Peyer's patch (tissue), 4 donors: ENCODE measurements around the gene HOXC5. TPM values are rescaled to one million over a fixed set of nuclear protein-coding genes. Genes with fewer than 3 reads are reported as not detected.

Source experiments
- DNase-seq, 3 donors: peaks; one replicate each; pipeline ENCODE4 v3.0.0-alpha.2; 2017 to 2019
- H3K27ac ChIP-seq, 4 donors: fragments of 200-600 bp; sonication (generic); one replicate each; pipeline ENCODE4 v1.5.1; 2016 to 2019
- H3K27me3 ChIP-seq, 2 donors: fragments of 200-600 bp; sonication (generic); one replicate each; pipeline ENCODE4 v1.5.1; 2019
- H3K36me3 ChIP-seq, 3 donors: fragments of 200-600 bp; sonication (generic); one replicate each; pipeline ENCODE4 v1.5.1; 2016 to 2019
- H3K4me1 ChIP-seq, 4 donors: fragments of 200-600 bp; sonication (generic); one replicate each; pipeline ENCODE4 v1.5.1; 2016 to 2019
- H3K4me3 ChIP-seq, 4 donors: fragments of 200-600 bp; sonication (generic); 1 replicate in 3 of 4; 2 replicates in 1 of 4; pipeline ENCODE4 v1.5.1; 2016 to 2019; ENCODE audit warnings: mild to moderate bottlenecking in 1 of 4
- H3K9me3 ChIP-seq, 4 donors: fragments of 200-600 bp; sonication (generic); one replicate each; pipeline ENCODE4 v1.5.1; 2016 to 2019; ENCODE audit warnings: mild to moderate bottlenecking in 1 of 4
- POLR2A ChIP-seq, 2 donors: fragments of 450-650 bp; IDR thresholded peaks; one replicate each; pipeline ENCODE4 v1.5.1; 2017; ENCODE audit warnings: antibody characterized with exemption in 2 of 2, mild to moderate bottlenecking in 2 of 2, moderate library complexity in 2 of 2
- total RNA-seq, 4 donors: library from RNA; depleted of rRNA; stranded (reverse); fragments of >200 nt; gene quantifications; one replicate each; pipeline ENCODE4 v1.1.0, GENCODE V29; 2016
- TF ChIP-seq, protein P1 (sequence below), 6 experiments: fragments of 450-650 bp in 4 of 6; fragments of 200-600 bp in 2 of 6; sonication (generic) in 1 of 6; IDR thresholded peaks; one replicate each; pipeline ENCODE4 v1.5.1; 2017 to 2019; ENCODE audit warnings: antibody characterized with exemption in 6 of 6, mild to moderate bottlenecking in 3 of 6, moderate library complexity in 1 of 6

Gene HOXC5
- total RNA-seq, 4 donors from 2014 or later = not detected

GRCh38 chr12:54006559-54007220 lies 26.2 kb upstream of the HOXC5 start:
- peaks cover 0 to 24% (median 6%) of the 10 kb centered on the region in 4 donors for H3K4me1 ChIP-seq
- no peaks in the 10 kb centered on the region for H3K9me3 ChIP-seq
- TF ChIP-seq, protein P1, sequence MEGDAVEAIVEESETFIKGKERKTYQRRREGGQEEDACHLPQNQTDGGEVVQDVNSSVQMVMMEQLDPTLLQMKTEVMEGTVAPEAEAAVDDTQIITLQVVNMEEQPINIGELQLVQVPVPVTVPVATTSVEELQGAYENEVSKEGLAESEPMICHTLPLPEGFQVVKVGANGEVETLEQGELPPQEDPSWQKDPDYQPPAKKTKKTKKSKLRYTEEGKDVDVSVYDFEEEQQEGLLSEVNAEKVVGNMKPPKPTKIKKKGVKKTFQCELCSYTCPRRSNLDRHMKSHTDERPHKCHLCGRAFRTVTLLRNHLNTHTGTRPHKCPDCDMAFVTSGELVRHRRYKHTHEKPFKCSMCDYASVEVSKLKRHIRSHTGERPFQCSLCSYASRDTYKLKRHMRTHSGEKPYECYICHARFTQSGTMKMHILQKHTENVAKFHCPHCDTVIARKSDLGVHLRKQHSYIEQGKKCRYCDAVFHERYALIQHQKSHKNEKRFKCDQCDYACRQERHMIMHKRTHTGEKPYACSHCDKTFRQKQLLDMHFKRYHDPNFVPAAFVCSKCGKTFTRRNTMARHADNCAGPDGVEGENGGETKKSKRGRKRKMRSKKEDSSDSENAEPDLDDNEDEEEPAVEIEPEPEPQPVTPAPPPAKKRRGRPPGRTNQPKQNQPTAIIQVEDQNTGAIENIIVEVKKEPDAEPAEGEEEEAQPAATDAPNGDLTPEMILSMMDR (IDR thresholded peaks at IDR 0.05) = no peak
- no peak for TF ChIP-seq POLR2A (IDR thresholded peaks at IDR 0.05)
- peak overlapping the region; percentile 13 to 52 (median 46) for H3K4me3 ChIP-seq
- peak overlapping the region; percentile 1 to 83 (median 67) for H3K27ac ChIP-seq
- DNase-seq = no peak
- H3K36me3 ChIP-seq = no peaks in the 10 kb centered on the region
- H3K27me3 ChIP-seq = peaks cover 0 to 40% of the 10 kb centered on the region in 2 donors

DNA sequence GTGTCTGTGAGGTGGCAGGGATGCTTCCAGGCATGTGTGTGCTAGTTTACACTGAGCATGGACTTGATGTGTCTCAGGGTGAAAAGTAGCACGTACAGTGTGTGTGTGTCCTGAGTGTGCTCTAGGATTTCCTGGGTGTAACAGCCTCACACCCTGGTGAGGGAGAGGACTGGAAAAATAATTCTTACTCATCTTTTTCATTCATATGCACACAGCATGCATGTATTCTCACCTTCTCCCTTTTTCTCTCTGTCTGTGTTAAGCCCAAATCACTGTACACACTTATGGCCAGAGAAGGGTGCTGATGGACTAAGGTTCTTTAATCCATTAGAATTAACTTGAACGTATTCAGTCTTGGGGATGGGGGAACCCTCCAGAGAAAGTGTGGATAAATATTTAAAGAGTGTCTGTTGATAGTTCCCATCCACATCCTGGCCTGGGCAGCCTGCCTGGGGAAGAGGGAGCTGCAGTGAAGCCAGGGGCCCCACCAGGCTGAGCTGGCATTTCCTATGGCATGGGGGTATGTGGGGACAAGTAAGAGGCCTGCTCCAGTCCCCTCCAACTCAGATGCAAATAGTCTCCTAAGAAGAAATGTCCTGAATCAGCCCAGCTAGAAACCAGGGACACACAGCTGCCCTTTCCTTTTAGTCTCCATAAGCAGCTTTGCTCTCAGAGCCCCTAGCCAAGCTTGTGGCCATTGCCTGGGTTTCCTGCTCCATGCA lies 25.2 kb upstream of the HOXC5 start:
- H3K4me1 ChIP-seq = peaks cover 0 to 28% (median 6%) of the 10 kb centered on the region in 4 donors
- no peaks in the 10 kb centered on the region for H3K36me3 ChIP-seq
- TF ChIP-seq, protein P1 (IDR thresholded peaks at IDR 0.05) = no peak
- TF ChIP-seq POLR2A (IDR thresholded peaks at IDR 0.05) = no peak
- peaks cover 0 to 32% of the 10 kb centered on the region in 2 donors for H3K27me3 ChIP-seq
- H3K9me3 ChIP-seq = no peaks in the 10 kb centered on the region
- H3K27ac ChIP-seq = peak overlapping the region in 3 of 4 donors; percentile 27 to 85 (median 51)
- no peak for DNase-seq
- H3K4me3 ChIP-seq = no peak overlapping the region

DNA sequence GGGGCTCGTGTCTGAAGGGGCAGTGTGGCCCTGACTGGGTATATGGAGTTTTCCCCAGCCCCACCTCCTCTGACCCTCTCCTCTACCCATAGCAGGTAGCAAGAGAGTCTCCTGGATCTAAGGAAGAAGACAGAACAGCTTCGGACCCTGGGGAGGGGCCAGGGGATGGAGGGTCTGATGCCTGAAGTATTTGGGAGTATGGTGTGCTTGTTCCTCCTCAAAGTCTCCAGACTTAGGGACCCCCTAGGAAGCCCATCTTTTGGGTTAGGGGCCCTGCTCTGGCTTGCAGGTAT lies 24.6 kb upstream of the HOXC5 start:
- Histone ChIP-seq H3K27me3 (peaks cover 0 to 32% of the 10 kb centered on the region in 2 donors), H3K27ac (peak overlapping the region in 3 of 4 donors; percentile 27 to 85 (median 83)), H3K4me3 (peak overlapping the region in 1 of 4 donors; percentile 49), H3K9me3 (no peaks in the 10 kb centered on the region), H3K36me3 (no peaks in the 10 kb centered on the region), H3K4me1 (peaks cover 0 to 28% (median 6%) of the 10 kb centered on the region in 4 donors)
- no peak for DNase-seq
- TF ChIP-seq, protein P1 (IDR thresholded peaks at IDR 0.05) = no peak
- no peak for TF ChIP-seq POLR2A (IDR thresholded peaks at IDR 0.05)

DNA sequence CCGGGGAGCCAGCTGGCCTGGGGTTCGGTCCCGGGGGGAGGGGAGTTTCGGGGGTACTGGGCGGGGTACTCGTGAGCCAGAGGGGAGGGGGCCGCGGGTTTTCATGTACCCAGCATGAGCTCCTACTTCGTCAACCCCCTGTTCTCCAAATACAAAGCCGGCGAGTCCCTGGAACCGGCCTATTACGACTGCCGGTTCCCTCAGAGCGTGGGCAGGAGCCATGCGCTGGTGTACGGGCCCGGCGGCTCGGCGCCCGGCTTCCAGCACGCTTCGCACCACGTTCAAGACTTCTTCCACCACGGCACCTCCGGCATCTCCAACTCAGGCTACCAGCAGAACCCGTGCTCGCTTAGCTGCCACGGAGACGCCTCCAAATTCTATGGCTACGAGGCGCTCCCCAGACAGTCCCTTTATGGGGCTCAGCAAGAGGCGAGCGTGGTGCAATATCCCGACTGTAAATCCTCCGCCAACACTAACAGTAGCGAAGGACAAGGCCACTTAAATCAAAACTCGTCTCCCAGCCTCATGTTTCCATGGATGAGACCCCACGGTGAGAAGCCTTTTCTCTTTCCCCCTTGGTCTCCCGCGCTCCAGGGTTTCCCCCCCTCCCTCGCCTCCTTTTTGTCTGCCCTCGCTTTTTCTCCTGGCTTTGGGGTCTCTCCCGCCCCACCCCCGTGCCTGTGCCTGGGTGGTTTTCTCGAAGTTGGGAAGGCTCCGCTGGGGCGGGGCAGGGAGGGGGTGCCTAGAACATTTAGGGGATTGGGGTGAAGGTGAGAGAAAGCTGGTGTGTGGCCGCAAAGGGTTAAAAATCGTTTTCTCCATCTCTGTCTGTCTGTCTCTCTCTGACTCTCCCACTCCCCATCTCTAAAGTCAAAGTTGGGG lies 23.4 kb upstream of the HOXC5 start:
- peak overlapping the region; percentile 6 to 85 (median 72) for H3K27ac ChIP-seq
- H3K36me3 ChIP-seq = no peaks in the 10 kb centered on the region
- H3K4me1 ChIP-seq = peaks cover 0 to 28% (median 6%) of the 10 kb centered on the region in 4 donors
- peaks cover 0 to 35% of the 10 kb centered on the region in 2 donors for H3K27me3 ChIP-seq
- DNase-seq = no peak
- no peak for TF ChIP-seq POLR2A (IDR thresholded peaks at IDR 0.05)
- peak overlapping the region; percentile 22 to 49 (median 38) for H3K4me3 ChIP-seq
- H3K9me3 ChIP-seq = no peaks in the 10 kb centered on the region

GRCh38 chr12:54010053-54010971 lies 22.5 kb upstream of the HOXC5 start:
- no peak for TF ChIP-seq POLR2A (IDR thresholded peaks at IDR 0.05)
- TF ChIP-seq, protein P1 (IDR thresholded peaks at IDR 0.05) = no peak
- H3K27me3 ChIP-seq = peaks cover 0 to 42% of the 10 kb centered on the region in 2 donors
- peaks cover 0 to 32% (median 6%) of the 10 kb centered on the region in 4 donors for H3K4me1 ChIP-seq

More at GRCh38 chr12:54010053-54010971, 22.5 kb upstream of the HOXC5 start:
- Histone ChIP-seq H3K27ac (peak overlapping the region; percentile 6 to 85 (median 72)), H3K9me3 (no peaks in the 10 kb centered on the region), H3K4me3 (peak overlapping the region; percentile 7 to 49 (median 38)), H3K36me3 (no peaks in the 10 kb centered on the region)
- no peak for DNase-seq
